Retinal pigment epithelial cell (primary cell): ENCODE results near the gene GTF2E1.

Experiments
- DNase-seq: peaks from one replicate; pipeline ENCODE4 v3.0.0-alpha.2; 2010; ENCODE audit warnings: low read depth
- H3K4me3 ChIP-seq: 2 replicates; pipeline ENCODE4 v1.5.1; 2011; ENCODE audit warnings: mild to moderate bottlenecking, low read length, control low read depth, moderate library complexity
- CTCF ChIP-seq: conservative IDR thresholded peaks from 2 replicates; pipeline ENCODE4 v1.5.1; 2011; ENCODE audit warnings: low read depth, low read length, control low read depth, inconsistent platforms

GTF2E1 gene

GRCh38 chr3:120791010-120791409 is 48.5 kb downstream of the GTF2E1 start:
- H3K4me3 ChIP-seq: no peak overlapping the region
- no peak for DNase-seq
- no peak for TF ChIP-seq CTCF

GRCh38 chr3:120791913-120792312 is 49.4 kb downstream of the GTF2E1 start:
- H3K4me3 ChIP-seq: no peak overlapping the region
- no peak for TF ChIP-seq CTCF
- DNase-seq: peak; percentile 34

- DNase-seq: peak; percentile 41
- H3K4me3 ChIP-seq: no peak overlapping the region
- TF ChIP-seq CTCF: no peak
These were observed 51.1 kb downstream of the GTF2E1 start for GRCh38 chr3:120793601-120794000.

GRCh38 chr3:120795017-120795648 is 52.6 kb downstream of the GTF2E1 start:
- DNase-seq: no peak
- no peak overlapping the region for H3K4me3 ChIP-seq

GRCh38 chr3:120795959-120796358 is 53.4 kb downstream of the GTF2E1 start:
- no peak for TF ChIP-seq CTCF
- no peak for DNase-seq
- no peak overlapping the region for H3K4me3 ChIP-seq

More at GRCh38 chr3:120795017-120795648, 52.6 kb downstream of the GTF2E1 start:
- TF ChIP-seq CTCF: peak; percentile 82

GRCh38 chr3:120796976-120797375 is 54.4 kb downstream of the GTF2E1 start:
- no peak for TF ChIP-seq CTCF
- DNase-seq: no peak

GRCh38 chr3:120797857-120798256 is 55.3 kb downstream of the GTF2E1 start:
- H3K4me3 ChIP-seq: no peak overlapping the region
- no peak for DNase-seq
- no peak for TF ChIP-seq CTCF

More at GRCh38 chr3:120796976-120797375, 54.4 kb downstream of the GTF2E1 start:
- H3K4me3 ChIP-seq: no peak overlapping the region
